ENCODE measurements around the gene ASH1L. TPM values are rescaled to one million over a fixed set of nuclear protein-coding genes. Genes with fewer than 3 reads are reported as not detected.

Gene ASH1L
- total and polyA plus RNA-seq, 2 donors from 2014 or later, result 4.2 to 68.5 TPM

GRCh38 chr1:155379631-155380090, 182.9 kb downstream of the ASH1L start:
- TF ChIP-seq, protein P1, sequence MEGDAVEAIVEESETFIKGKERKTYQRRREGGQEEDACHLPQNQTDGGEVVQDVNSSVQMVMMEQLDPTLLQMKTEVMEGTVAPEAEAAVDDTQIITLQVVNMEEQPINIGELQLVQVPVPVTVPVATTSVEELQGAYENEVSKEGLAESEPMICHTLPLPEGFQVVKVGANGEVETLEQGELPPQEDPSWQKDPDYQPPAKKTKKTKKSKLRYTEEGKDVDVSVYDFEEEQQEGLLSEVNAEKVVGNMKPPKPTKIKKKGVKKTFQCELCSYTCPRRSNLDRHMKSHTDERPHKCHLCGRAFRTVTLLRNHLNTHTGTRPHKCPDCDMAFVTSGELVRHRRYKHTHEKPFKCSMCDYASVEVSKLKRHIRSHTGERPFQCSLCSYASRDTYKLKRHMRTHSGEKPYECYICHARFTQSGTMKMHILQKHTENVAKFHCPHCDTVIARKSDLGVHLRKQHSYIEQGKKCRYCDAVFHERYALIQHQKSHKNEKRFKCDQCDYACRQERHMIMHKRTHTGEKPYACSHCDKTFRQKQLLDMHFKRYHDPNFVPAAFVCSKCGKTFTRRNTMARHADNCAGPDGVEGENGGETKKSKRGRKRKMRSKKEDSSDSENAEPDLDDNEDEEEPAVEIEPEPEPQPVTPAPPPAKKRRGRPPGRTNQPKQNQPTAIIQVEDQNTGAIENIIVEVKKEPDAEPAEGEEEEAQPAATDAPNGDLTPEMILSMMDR (IDR thresholded peaks at IDR 0.05; ENCODE audit: borderline replicate concordance, extremely low read depth, insufficient read depth), result no peak
- Histone ChIP-seq H3K4me3 (ENCODE audit: low read length in 3 of 3) (no peak overlapping the region), H3K27me3 (ENCODE audit: control insufficient read depth, insufficient read depth, low read length) (no peaks in the 10 kb centered on the region), H3K4me1 (ENCODE audit: control insufficient read depth in 2 of 3, insufficient read depth in 2 of 3, low read depth in 1 of 3, low read length in 3 of 3) (no peaks in the 10 kb centered on the region), H3K36me3 (ENCODE audit: control insufficient read depth in 2 of 3, insufficient read depth in 3 of 3, low read length in 3 of 3) (peaks cover 0 to 25% (median 2%) of the 10 kb centered on the region in 3 donors), H3K9me3 (ENCODE audit: control insufficient read depth in 2 of 3, insufficient read depth in 1 of 3, low read length in 3 of 3) (no peaks in the 10 kb centered on the region), H3K9ac (ENCODE audit: low read length in 3 of 3) (no peak overlapping the region), H3K27ac (ENCODE audit: low read depth in 2 of 2, low read length in 2 of 2) (no peak overlapping the region)
- intact Hi-C loops (cut with DNase I), result no loop called here
- peak; percentile 56 for FAIRE-seq
- peak in 2 of 5 donors; percentile 78 to 88 for DNase-seq

- H3K36me3 ChIP-seq (ENCODE audit: control insufficient read depth in 2 of 3, insufficient read depth in 3 of 3, low read length in 3 of 3), result peaks cover 0 to 29% (median 2%) of the 10 kb centered on the region in 3 donors
- no peak for FAIRE-seq
- TF ChIP-seq, protein P1 (IDR thresholded peaks at IDR 0.05; ENCODE audit: borderline replicate concordance, extremely low read depth, insufficient read depth), result no peak
Observed at GRCh38 chr1:155379180-155379579, 183.4 kb downstream of the ASH1L start.

DNA sequence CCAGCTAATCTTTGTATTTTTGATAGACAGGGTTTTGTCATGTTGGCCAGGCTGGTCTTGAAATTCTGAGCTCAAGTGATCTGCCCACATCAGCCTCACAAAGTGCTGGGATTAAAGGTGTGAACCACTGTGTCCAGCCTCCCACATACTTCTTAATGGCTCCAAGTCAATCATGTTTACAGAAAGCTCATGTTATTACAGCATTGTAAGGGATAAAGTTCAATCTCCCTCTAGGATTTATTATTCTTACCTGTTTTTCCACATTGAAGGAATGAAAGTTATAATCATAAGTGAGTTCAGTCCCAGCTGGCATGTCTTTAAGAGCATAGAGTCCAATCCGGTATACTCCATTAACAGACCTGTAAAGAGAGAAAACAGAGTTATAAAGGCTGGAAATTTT, 202.6 kb downstream of the ASH1L start:
- no peaks in the 10 kb centered on the region for H3K9me3 ChIP-seq (ENCODE audit: control insufficient read depth in 2 of 3, insufficient read depth in 1 of 3, low read length in 3 of 3)
- TF ChIP-seq, protein P1 (IDR thresholded peaks at IDR 0.05; ENCODE audit: borderline replicate concordance, extremely low read depth, insufficient read depth), result no peak
- H3K4me1 ChIP-seq (ENCODE audit: control insufficient read depth in 2 of 3, insufficient read depth in 2 of 3, low read depth in 1 of 3, low read length in 3 of 3), result no peaks in the 10 kb centered on the region
- H3K36me3 ChIP-seq (ENCODE audit: control insufficient read depth in 2 of 3, insufficient read depth in 3 of 3, low read length in 3 of 3), result peaks cover 2 to 16% (median 12%) of the 10 kb centered on the region in 3 donors
- H3K27ac ChIP-seq (ENCODE audit: low read depth in 2 of 2, low read length in 2 of 2), result no peak overlapping the region
- intact Hi-C loops (cut with DNase I), result no loop called here
- H3K27me3 ChIP-seq (ENCODE audit: control insufficient read depth, insufficient read depth, low read length), result no peaks in the 10 kb centered on the region
- no peak for DNase-seq
- H3K9ac ChIP-seq (ENCODE audit: low read length in 3 of 3), result no peak overlapping the region
- FAIRE-seq, result no peak
- no peak overlapping the region for H3K4me3 ChIP-seq (ENCODE audit: low read length in 3 of 3)

More at GRCh38 chr1:155379180-155379579, 183.4 kb downstream of the ASH1L start:
- intact Hi-C loops (cut with DNase I), result no loop called here
- Histone ChIP-seq H3K4me1 (ENCODE audit: control insufficient read depth in 2 of 3, insufficient read depth in 2 of 3, low read depth in 1 of 3, low read length in 3 of 3) (no peaks in the 10 kb centered on the region), H3K9me3 (ENCODE audit: control insufficient read depth in 2 of 3, insufficient read depth in 1 of 3, low read length in 3 of 3) (no peaks in the 10 kb centered on the region), H3K27ac (ENCODE audit: low read depth in 2 of 2, low read length in 2 of 2) (peak overlapping the region in 1 of 2 donors; percentile 34), H3K4me3 (ENCODE audit: low read length in 3 of 3) (no peak overlapping the region), H3K9ac (ENCODE audit: low read length in 3 of 3) (no peak overlapping the region), H3K27me3 (ENCODE audit: control insufficient read depth, insufficient read depth, low read length) (no peaks in the 10 kb centered on the region)
- peak in 1 of 5 donors; percentile 0 for DNase-seq

GRCh38 chr1:155352631-155353030, 210.0 kb downstream of the ASH1L start:
- Histone ChIP-seq H3K27ac (ENCODE audit: low read depth in 2 of 2, low read length in 2 of 2) (no peak overlapping the region), H3K9ac (ENCODE audit: low read length in 3 of 3) (no peak overlapping the region), H3K4me3 (ENCODE audit: low read length in 3 of 3) (no peak overlapping the region), H3K36me3 (ENCODE audit: control insufficient read depth in 2 of 3, insufficient read depth in 3 of 3, low read length in 3 of 3) (peaks cover 11 to 42% (median 33%) of the 10 kb centered on the region in 3 donors), H3K27me3 (ENCODE audit: control insufficient read depth, insufficient read depth, low read length) (no peaks in the 10 kb centered on the region), H3K9me3 (ENCODE audit: control insufficient read depth in 2 of 3, insufficient read depth in 1 of 3, low read length in 3 of 3) (no peaks in the 10 kb centered on the region), H3K4me1 (ENCODE audit: control insufficient read depth in 2 of 3, insufficient read depth in 2 of 3, low read depth in 1 of 3, low read length in 3 of 3) (no peaks in the 10 kb centered on the region)
- intact Hi-C loops (cut with DNase I), result no loop called here
- no peak for DNase-seq
- TF ChIP-seq, protein P1 (IDR thresholded peaks at IDR 0.05; ENCODE audit: borderline replicate concordance, extremely low read depth, insufficient read depth), result no peak
- FAIRE-seq, result no peak
